NCI-H526 (cell line): ENCODE results near the gene SCYGR6.
A peak's percentile ranks its signal among the peaks of the same experiment; 100 is the strongest.
"Not testable (repeated sequence)": the region's sequence is repeated elsewhere in the genome, so short reads cannot be mapped to it uniquely, and the experiment has no call there.

ENCODE experiments used
- DNase-seq, 2 experiments: peaks; one replicate each; lab custom pipeline; 2025; lab: John Stamatoyannopoulos, UW

SCYGR6 gene

GRCh38 chr2:227724394-227725039 is at the start of gene SCYGR6:
TSS of gene SCYGR6 (minus strand) at chr2:227724757. CDS start at chr2:227724757, 0 bp downstream.
- no peak for DNase-seq

- no peak for DNase-seq
Observed at GRCh38 chr2:227774011-227774624, 49.6 kb upstream of the SCYGR6 start.

- DNase-seq: no peak
Observed at GRCh38 chr2:227772932-227773331, 48.4 kb upstream of the SCYGR6 start.

- DNase-seq: no peak
Observed at GRCh38 chr2:227772197-227772661, 47.7 kb upstream of the SCYGR6 start.

GRCh38 chr2:227767830-227768229 is 43.3 kb upstream of the SCYGR6 start:
- no peak for DNase-seq

- peak; percentile 9 to 77 for DNase-seq
Observed at GRCh38 chr2:227766373-227766883, 41.9 kb upstream of the SCYGR6 start.

GRCh38 chr2:227765788-227766372 is 41.3 kb upstream of the SCYGR6 start:
- no peak for DNase-seq

- DNase-seq: no peak
Observed at GRCh38 chr2:227761740-227762476, 37.4 kb upstream of the SCYGR6 start.

- no peak for DNase-seq
Observed at GRCh38 chr2:227759411-227760118, 35.0 kb upstream of the SCYGR6 start.

GRCh38 chr2:227756261-227756660 is 31.7 kb upstream of the SCYGR6 start:
- not testable (repeated sequence) for DNase-seq

- DNase-seq: peak in 1 of 2 experiments; percentile 14
Observed at GRCh38 chr2:227748079-227748478, 23.5 kb upstream of the SCYGR6 start.

- DNase-seq: no peak
Observed at GRCh38 chr2:227745594-227745993, 21.0 kb upstream of the SCYGR6 start, which contains the start of gene SCYGR8. TSS of gene SCYGR8 (plus strand) at chr2:227745894. CDS start at chr2:227745894, 0 bp downstream.

GRCh38 chr2:227740705-227741104 is 16.1 kb upstream of the SCYGR6 start:
- not testable (repeated sequence) for DNase-seq

GRCh38 chr2:227739351-227739750 is 14.8 kb upstream of the SCYGR6 start:
- no peak for DNase-seq

GRCh38 chr2:227728035-227728434 is 3.5 kb upstream of the SCYGR6 start, which contains the start of gene SCYGR7:
TSS of gene SCYGR7 (plus strand) at chr2:227728335. CDS start at chr2:227728335, 0 bp downstream.
- DNase-seq: no peak

- not testable (repeated sequence) for DNase-seq
Observed at GRCh38 chr2:227722821-227723220, 1.7 kb downstream of the SCYGR6 start.

- no peak for DNase-seq
Observed at GRCh38 chr2:227720680-227721079, 3.9 kb downstream of the SCYGR6 start.

GRCh38 chr2:227719641-227720040 is 4.9 kb downstream of the SCYGR6 start:
- no peak for DNase-seq

- peak in 1 of 2 experiments; percentile 54 for DNase-seq
Observed at GRCh38 chr2:227717687-227718567, 6.6 kb downstream of the SCYGR6 start, which contains the start of gene SLC19A3. TSS of gene SLC19A3 (minus strand) at chr2:227718028. CDS start at chr2:227702318, 15,710 bp downstream.

GRCh38 chr2:227716501-227716900 is 8.1 kb downstream of the SCYGR6 start:
- no peak for DNase-seq
